Fibroblast of pulmonary artery (primary cell): ENCODE measurements around the gene SULT1C3.
A peak's percentile ranks its signal among the peaks of the same experiment; 100 is the strongest.

ENCODE experiments used
- DNase-seq: peaks from one replicate; pipeline ENCODE4 v3.0.0-alpha.2; 2010; ENCODE audit warnings: low read depth
- H3K4me3 ChIP-seq: replicated peaks from 2 replicates; pipeline ENCODE4 v1.5.1; 2011; ENCODE audit warnings: low read depth, mild to moderate bottlenecking, control low read depth, low read length, moderate library complexity
- TF ChIP-seq, protein P1 (sequence below): IDR thresholded peaks from 2 replicates; pipeline ENCODE4 v1.5.1; 2011; ENCODE audit warnings: mild to moderate bottlenecking, control low read depth, low read length, inconsistent platforms; ENCODE audit errors: missing control alignments

The SULT1C3 gene

DNA sequence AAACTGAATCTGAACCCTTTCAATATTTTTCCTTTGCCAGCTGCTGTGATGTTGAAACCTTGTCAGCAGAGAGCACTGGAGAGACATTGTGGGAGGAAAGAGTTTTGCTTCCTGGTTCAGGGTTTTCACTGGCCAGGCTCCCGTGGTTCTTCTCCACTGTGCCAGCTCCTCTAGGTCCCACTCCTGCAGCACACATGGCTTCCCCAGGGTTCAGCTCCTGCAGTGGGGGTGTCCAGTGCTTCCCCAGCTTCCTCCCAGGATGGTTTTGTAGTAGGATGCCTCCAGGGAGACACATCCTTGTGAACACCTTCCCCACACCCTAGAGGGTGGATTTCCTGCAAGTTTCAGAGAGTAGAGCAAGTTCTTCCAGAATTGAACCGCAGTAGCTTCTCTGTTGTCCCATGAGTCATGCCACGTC, 24.0 kb upstream of the SULT1C3 start:
- DNase-seq = peak; percentile 41
- TF ChIP-seq, protein P1, sequence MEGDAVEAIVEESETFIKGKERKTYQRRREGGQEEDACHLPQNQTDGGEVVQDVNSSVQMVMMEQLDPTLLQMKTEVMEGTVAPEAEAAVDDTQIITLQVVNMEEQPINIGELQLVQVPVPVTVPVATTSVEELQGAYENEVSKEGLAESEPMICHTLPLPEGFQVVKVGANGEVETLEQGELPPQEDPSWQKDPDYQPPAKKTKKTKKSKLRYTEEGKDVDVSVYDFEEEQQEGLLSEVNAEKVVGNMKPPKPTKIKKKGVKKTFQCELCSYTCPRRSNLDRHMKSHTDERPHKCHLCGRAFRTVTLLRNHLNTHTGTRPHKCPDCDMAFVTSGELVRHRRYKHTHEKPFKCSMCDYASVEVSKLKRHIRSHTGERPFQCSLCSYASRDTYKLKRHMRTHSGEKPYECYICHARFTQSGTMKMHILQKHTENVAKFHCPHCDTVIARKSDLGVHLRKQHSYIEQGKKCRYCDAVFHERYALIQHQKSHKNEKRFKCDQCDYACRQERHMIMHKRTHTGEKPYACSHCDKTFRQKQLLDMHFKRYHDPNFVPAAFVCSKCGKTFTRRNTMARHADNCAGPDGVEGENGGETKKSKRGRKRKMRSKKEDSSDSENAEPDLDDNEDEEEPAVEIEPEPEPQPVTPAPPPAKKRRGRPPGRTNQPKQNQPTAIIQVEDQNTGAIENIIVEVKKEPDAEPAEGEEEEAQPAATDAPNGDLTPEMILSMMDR = peak; percentile 30
- H3K4me3 ChIP-seq = no peak overlapping the region

DNA sequence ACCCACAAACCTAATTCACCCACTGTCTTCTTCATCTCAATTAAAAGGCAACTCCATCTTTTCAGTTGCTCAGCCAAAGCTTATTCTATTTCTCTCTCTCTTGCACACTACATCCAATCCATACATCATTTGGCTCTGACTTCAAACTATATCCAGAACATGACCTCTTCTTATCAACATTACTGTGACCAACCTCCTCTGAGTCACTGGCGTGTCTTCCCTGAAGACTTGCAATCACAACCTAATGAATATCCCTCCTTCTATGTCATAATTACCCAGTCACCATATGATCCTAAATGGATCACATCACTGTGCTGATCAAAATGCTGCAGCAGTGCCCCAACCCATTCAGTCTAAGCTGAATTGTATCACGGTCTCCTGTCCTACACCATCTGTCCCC, 22.6 kb upstream of the SULT1C3 start:
- H3K4me3 ChIP-seq = no peak overlapping the region
- no peak for DNase-seq
- TF ChIP-seq, protein P1 = no peak

DNA sequence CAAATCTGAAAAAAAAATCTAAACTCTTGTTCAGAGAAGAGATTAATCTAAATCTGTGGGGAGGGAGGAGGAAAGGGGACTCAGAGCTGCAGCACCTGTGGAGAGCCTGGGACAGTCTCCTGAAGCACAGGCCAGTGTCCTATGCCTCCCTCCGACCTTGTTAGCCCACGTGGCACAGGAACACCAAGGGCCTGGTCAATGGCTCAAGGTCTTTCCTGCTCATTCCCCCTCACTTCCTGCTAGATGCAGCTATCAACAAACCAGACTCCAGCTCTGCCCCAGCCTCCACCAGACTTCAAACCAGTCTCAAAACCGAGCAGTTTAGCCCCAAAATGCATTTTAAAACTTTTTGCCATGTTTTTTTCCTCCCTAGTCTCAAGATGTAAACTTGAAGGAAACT, 20.1 kb upstream of the SULT1C3 start:
- no peak overlapping the region for H3K4me3 ChIP-seq
- TF ChIP-seq, protein P1 = no peak
- no peak for DNase-seq

DNA sequence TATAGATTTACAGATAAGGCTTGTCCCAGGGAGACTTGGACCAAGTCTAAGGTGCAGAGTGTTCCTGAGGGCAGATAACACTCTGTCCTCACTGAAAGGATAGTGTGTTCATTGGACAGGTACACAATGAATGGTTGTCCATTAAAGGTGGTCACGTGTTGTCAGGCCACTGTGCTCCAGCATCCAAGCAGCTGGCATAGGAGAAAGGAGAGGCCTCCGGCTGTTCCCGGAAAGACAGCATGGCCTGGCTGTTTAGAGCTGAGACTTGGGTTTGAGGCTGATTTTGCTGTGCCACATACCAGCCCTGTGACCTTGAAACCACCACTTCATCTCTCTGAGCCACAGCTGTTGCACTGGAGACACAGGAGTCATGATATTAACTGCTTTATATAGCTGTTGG, 19.6 kb upstream of the SULT1C3 start:
- TF ChIP-seq, protein P1 = no peak
- DNase-seq = no peak
- H3K4me3 ChIP-seq = no peak overlapping the region

DNA sequence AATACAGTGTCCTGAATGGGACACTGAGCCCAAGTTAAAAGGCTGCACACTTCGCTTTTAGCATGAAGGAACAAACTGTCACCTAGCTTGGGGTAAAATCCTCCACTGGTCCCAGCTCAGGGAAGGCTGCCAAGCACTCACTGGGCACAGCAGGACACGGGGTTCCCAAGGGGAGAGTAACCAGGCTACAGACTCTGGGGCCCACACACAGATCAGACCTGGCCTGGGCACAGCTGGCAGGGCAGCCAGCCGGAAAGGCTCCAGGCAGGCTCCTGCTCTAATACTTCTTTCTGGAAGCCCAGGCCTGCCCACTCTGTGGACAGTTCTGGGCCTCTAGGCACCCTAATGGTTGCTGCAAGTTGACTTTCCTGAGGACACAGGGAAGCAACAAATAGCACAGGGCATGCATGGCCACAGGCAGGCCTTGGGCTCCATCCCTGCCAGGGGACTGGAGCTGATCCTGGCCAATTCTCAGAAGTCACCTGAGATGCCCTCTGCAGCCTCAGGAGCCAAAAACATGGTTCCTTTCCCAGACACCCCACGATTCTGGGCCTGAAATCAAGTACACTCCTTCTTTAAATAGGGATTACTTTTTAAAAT, 18.7 kb upstream of the SULT1C3 start:
- DNase-seq = no peak
- no peak overlapping the region for H3K4me3 ChIP-seq
- TF ChIP-seq, protein P1 = no peak

DNA sequence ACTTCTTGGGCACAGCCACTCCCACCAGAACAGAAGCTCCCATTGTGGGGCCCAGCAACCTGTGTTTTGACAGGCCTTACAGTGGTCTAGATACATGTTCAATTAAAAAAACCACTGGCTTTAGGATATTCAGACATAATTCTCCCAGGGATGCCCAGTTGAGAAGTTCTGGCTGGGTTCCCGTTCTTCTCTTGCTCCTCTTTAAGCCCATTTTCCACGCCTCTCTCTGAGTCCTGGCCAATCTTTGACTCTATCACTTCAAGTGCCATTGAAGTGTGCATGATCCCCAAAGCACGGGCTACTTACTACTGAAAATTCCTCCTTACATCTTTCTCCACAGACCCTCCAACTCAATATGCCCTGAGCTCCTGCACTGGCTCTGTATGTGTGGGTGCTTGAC, 17.5 kb upstream of the SULT1C3 start:
- DNase-seq = no peak
- TF ChIP-seq, protein P1 = no peak
- no peak overlapping the region for H3K4me3 ChIP-seq

DNA sequence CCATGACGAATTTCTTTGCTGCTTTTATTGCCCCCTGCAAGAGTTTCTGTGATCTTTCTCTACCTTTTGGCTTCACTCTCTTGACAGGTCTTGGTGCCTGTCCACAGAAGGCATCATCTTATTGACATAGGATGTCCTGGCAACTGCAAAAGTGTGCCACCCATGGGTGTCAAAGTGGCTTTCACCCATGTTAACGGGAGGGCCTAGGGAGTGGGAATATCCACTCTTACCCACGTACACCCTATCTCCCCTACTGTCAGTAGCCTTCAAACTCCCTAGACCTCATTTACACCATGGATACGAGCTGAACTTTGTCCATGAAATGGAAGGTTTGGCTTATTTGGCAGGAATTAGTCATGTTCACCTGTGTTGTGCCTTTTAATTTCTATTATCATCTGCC, 16.2 kb upstream of the SULT1C3 start:
- DNase-seq = no peak
- TF ChIP-seq, protein P1 = no peak
- no peak overlapping the region for H3K4me3 ChIP-seq
